H1 (cell line): ENCODE results near the gene INTS1. TPM values are rescaled to one million over a fixed set of nuclear protein-coding genes. Genes with fewer than 3 reads are reported as not detected.

Source experiments
- SAP30 ChIP-seq: fragments of 300-600 bp; sonication (generic); IDR thresholded peaks from 2 replicates; pipeline ENCODE4 v1.7.1; 2012; ENCODE audit warnings: low read length, moderate library complexity, mild to moderate bottlenecking, inconsistent platforms; ENCODE audit not compliant: insufficient read depth, insufficient replicate concordance
- polyA plus RNA-seq, 7 experiments: library from polyadenylated mRNA; depleted of rRNA in 3 of 7; stranded (reverse) in 5 of 7; unstranded in 2 of 7; fragments of >200 nt in 5 of 7; fragments of 200-250 nt in 2 of 7; gene quantifications; 1 replicate in 5 of 7; 2 replicates in 1 of 7; 4 replicates in 1 of 7; pipeline versions ENCODE4 v1.2.1 to v1.2.3, GENCODE V29; 2011 to 2013; ENCODE audit warnings: missing spikeins in 2 of 7, mixed read lengths in 2 of 7
- total RNA-seq: library from RNA; stranded (reverse); fragmentation: NEBNext Ultra II Directional; extraction: Animal tissue kit (Norgen Biotek cat#: 25700); gene quantifications from 2 replicates; pipeline ENCODE4 v1.2.1, GENCODE V29; 2021
- TF ChIP-seq, protein P1 (sequence below): IDR thresholded peaks from 2 replicates; pipeline ENCODE4 v1.6.1; 2011; ENCODE audit warnings: low read depth, mild to moderate bottlenecking, low read length; ENCODE audit not compliant: insufficient read depth

The INTS1 gene
- total and polyA plus RNA-seq, 2 of the 8 experiments (the other 6 are each of a cell fraction or from before 2014, with no cell fraction given) = 76.9 to 104 TPM

DNA sequence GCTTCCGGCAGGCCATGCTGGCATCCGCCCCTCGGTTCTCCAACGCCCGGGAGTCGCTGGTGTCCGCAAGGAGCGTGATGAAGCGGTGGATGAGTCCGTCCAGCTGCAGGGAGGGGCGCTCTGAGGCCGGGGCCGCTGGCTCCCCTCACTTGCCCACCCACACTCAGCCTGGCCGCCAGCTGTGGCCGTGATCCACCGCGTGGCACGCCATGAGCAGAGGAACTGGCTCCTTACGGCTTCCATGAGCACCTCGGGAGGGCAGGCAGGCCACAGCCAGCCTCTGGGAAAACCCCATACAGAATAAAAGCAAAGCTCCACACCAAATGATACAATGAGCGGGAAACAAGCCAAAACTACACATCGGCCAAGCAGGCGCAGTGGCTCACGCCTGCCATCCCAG, 29.5 kb downstream of the INTS1 start (continued):
- TF ChIP-seq, protein P1, sequence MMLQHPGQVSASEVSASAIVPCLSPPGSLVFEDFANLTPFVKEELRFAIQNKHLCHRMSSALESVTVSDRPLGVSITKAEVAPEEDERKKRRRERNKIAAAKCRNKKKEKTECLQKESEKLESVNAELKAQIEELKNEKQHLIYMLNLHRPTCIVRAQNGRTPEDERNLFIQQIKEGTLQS = no peak
- no peak for TF ChIP-seq SAP30
- TF ChIP-seq, all 59 proteins: peak for 0
